ENCODE measurements around the gene EXOSC5. TPM values are rescaled to one million over a fixed set of nuclear protein-coding genes. Genes with fewer than 3 reads are reported as not detected.
"Not testable (repeated sequence)": the region's sequence is repeated elsewhere in the genome, so short reads cannot be mapped to it uniquely, and the experiment has no call there.

The EXOSC5 gene
- total RNA-seq, 1 experiment from 2014 or later, result 24.4 TPM

DNA sequence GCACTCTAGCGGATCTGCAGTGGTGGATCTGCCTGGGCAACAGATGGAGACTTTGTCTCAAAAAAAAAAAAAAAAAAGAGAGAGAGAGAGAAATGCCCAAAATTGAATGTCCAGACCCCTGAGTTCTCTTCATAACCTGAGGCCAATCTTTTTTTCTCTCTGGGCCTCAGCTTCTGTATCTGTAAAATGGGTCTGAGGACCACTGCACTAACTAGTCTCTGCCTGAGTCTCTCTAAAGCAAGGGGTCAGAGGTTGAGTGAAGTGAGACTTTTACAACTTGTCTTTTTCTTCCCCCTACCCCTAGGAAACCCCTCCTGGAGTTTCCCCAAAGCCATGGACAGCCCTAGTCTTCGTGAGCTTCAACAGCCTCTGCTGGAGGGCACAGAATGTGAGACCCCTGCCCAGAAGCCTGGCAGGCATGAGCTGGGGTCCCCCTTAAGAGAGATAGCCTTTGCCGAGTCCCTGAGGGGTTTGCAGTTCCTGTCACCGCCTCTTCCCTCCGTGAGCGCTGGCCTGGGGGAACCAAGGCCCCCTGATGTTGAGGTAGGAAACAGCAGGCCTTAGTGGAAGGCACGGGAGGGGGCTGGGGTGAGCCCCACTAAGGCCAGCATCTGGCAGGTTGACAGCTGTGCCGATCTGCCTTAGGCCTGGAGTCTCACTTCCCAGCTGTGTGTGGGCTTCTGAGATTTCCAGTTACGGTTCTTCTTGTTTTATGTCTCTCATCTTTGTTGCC, 19.0 kb downstream of the EXOSC5 start:
- Histone ChIP-seq H3K27ac (no peak overlapping the region), H3K27me3 (replicated peaks) (no peaks in the 10 kb centered on the region), H3K4me1 (replicated peaks) (peaks cover 15% of the 10 kb centered on the region), H3K9me3 (replicated peaks) (no peaks in the 10 kb centered on the region), H3K36me3 (no peaks in the 10 kb centered on the region; the same call in 1 of the 2 replicates), H3K4me3 (no peak overlapping the region)
- DNase-seq (ENCODE audit: low read depth in 1 of 2, low spot score in 2 of 2), result no peak

GRCh38 chr19:41376998-41377365, 20.2 kb downstream of the EXOSC5 start:
- no peak overlapping the region for H3K27ac ChIP-seq
- no peak overlapping the region for H3K4me3 ChIP-seq
- DNase-seq (ENCODE audit: low read depth in 1 of 2, low spot score in 2 of 2), result no peak
- no peaks in the 10 kb centered on the region for H3K27me3 ChIP-seq (replicated peaks)
- no peaks in the 10 kb centered on the region for H3K9me3 ChIP-seq (replicated peaks)
- H3K36me3 ChIP-seq, result no peaks in the 10 kb centered on the region
- H3K4me1 ChIP-seq (replicated peaks), result peaks cover 15% of the 10 kb centered on the region

DNA sequence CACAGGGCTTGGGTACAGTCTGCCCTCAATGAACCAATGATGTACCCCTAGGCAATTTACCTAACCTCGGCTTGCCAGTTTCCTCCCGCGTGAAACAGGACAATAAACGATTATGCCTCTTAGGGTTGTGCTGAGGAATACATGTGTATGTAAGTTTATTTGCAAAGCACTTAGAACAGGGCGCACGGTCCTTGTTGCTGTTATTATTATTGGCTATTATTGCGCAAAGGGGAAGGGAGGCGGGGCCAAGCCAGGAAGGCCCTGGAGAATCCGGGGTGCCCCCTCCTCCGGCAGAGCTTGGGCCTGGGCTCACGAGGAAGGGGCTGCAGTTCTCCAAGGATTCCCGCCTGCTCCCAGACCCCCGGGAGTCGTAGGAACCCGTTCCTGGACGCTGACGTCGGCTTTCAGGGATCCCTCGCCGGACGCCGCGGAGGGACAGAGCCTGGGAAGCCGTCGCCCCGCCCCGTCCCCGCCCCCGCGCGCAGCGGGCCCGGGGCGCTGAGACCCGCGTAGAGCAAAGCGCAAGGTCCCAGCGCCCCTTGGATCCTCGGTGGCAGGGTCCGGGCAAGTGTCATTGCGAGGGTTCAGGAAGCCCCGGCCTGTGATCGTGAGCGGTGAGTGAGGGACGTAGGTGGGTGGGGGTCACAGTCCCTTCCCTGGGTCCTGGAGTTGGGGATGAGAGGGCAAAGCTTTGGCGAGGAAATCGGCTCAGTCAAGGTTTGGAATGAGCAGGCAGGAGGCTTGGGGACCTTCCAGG, 20.7 kb downstream of the EXOSC5 start, which contains the start of gene TMEM91:
Gene TMEM91, plus strand, starts transcription at position 293 of the 757 bp plus-strand sequence. CDS start 1,777 bp downstream, outside the sequence.
- no peaks in the 10 kb centered on the region for H3K36me3 ChIP-seq
- DNase-seq (ENCODE audit: low read depth in 1 of 2, low spot score in 2 of 2), result no peak
- H3K27ac ChIP-seq, result no peak within 1 kb of the TSS
- no peaks in the 10 kb centered on the region for H3K27me3 ChIP-seq (replicated peaks)
- peaks cover 15% of the 10 kb centered on the region for H3K4me1 ChIP-seq (replicated peaks)
- H3K9me3 ChIP-seq (replicated peaks), result no peaks in the 10 kb centered on the region
- H3K4me3 ChIP-seq, result no peak within 1 kb of the TSS

- Histone ChIP-seq H3K27ac (no peak overlapping the region), H3K27me3 (replicated peaks) (no peaks in the 10 kb centered on the region), H3K4me3 (no peak overlapping the region), H3K4me1 (replicated peaks) (peaks cover 9% of the 10 kb centered on the region), H3K36me3 (no peaks in the 10 kb centered on the region), H3K9me3 (replicated peaks) (no peaks in the 10 kb centered on the region)
- DNase-seq (ENCODE audit: low read depth in 1 of 2, low spot score in 2 of 2), result peak; percentile 48 to 75
Observed at GRCh38 chr19:41373993-41374392, 23.2 kb downstream of the EXOSC5 start.

DNA sequence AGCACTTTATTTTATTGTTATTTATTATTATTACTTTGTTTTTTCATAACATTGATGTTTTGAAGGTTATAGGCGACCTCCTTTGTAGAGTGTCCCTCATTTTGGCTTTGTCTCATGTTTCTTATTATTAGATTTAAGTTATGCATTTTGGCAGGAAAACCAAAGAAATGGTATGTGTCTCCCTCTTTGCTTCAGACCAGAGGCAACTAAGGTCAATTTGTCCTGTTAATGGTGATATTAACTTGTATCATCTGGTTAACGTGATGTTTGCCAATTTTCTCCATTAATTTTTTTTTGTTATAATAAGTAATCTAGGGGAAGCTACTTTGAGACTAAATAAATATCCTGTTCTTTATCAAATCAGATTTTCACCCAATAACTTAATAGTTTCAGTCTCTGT, 24.7 kb downstream of the EXOSC5 start:
- H3K27ac ChIP-seq, result no peak overlapping the region
- no peaks in the 10 kb centered on the region for H3K27me3 ChIP-seq (replicated peaks)
- H3K4me3 ChIP-seq, result no peak overlapping the region
- no peaks in the 10 kb centered on the region for H3K9me3 ChIP-seq (replicated peaks)
- no peak for DNase-seq (ENCODE audit: low read depth in 1 of 2, low spot score in 2 of 2)
- H3K4me1 ChIP-seq (replicated peaks), result peaks cover 20% of the 10 kb centered on the region
- H3K36me3 ChIP-seq, result no peaks in the 10 kb centered on the region

- no peak for DNase-seq (ENCODE audit: low read depth in 1 of 2, low spot score in 2 of 2)
Observed at GRCh38 chr19:41371541-41371940, 25.6 kb downstream of the EXOSC5 start.

GRCh38 chr19:41371119-41371518, 26.0 kb downstream of the EXOSC5 start:
- DNase-seq (ENCODE audit: low read depth in 1 of 2, low spot score in 2 of 2); H3K36me3 ChIP-seq; H3K4me3 ChIP-seq; H3K27ac ChIP-seq; H3K9me3 ChIP-seq (replicated peaks); H3K27me3 ChIP-seq (replicated peaks): not testable (repeated sequence)
- peaks cover 26% of the 10 kb centered on the region for H3K4me1 ChIP-seq (replicated peaks)

More at GRCh38 chr19:41371541-41371940, 25.6 kb downstream of the EXOSC5 start:
- no peaks in the 10 kb centered on the region for H3K36me3 ChIP-seq
- H3K4me3 ChIP-seq, result no peak overlapping the region
- no peaks in the 10 kb centered on the region for H3K9me3 ChIP-seq (replicated peaks)
- no peak overlapping the region for H3K27ac ChIP-seq
- peaks cover 26% of the 10 kb centered on the region for H3K4me1 ChIP-seq (replicated peaks)
- no peaks in the 10 kb centered on the region for H3K27me3 ChIP-seq (replicated peaks)

DNA sequence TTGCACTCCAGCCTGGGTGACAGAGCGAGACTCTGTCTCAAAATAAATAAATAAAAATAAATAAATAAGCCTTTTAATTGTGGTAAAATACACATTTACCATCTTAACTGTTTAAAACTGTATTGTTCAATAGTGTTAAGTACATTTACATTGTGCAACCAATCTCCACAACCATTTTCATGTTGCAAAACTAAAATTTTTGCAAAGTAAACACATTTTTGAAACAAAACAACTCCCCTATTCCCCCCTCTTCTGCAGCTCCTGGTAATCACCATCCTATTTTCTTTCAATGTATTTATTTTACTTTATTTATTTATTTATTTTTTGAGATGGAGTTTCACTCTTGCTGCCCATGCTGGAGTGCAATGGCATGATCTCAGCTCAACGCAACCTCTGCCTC, 27.4 kb downstream of the EXOSC5 start:
- no peak overlapping the region for H3K27ac ChIP-seq
- peaks cover 26% of the 10 kb centered on the region for H3K4me1 ChIP-seq (replicated peaks)
- no peaks in the 10 kb centered on the region; the same call in 1 of the 2 replicates for H3K36me3 ChIP-seq
- H3K27me3 ChIP-seq (replicated peaks), result no peaks in the 10 kb centered on the region
- no peaks in the 10 kb centered on the region for H3K9me3 ChIP-seq (replicated peaks)
- H3K4me3 ChIP-seq, result no peak overlapping the region
- DNase-seq (ENCODE audit: low read depth in 1 of 2, low spot score in 2 of 2), result no peak

DNA sequence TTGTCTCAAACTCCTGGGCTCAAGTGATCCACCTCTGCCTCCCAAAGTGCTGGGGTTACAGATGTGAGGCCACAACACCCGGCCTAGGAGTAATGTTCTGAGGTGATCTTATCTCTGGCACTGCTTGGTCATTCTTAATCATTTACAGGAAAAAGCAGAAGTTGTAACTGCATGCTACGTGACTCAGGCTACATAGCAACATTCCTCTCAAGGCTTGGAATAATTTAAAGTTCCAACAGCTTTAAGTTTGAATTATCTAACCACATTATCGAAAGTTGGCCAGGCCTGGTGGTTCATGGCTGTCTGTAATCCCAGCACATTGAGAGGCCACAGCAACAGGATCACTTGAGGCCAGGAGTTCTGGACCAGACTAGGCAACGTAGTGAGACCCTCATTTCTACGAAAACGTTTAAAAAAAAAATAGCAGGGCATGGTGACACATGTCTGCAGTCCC, 29.3 kb downstream of the EXOSC5 start:
- H3K9me3 ChIP-seq (replicated peaks), result no peaks in the 10 kb centered on the region
- H3K4me1 ChIP-seq (replicated peaks), result peaks cover 27% of the 10 kb centered on the region
- no peaks in the 10 kb centered on the region; the same call in 1 of the 2 replicates for H3K36me3 ChIP-seq
- H3K4me3 ChIP-seq, result no peak overlapping the region
- peak overlapping the region; percentile 62 for H3K27ac ChIP-seq
- no peaks in the 10 kb centered on the region for H3K27me3 ChIP-seq (replicated peaks)
- DNase-seq (ENCODE audit: low read depth in 1 of 2, low spot score in 2 of 2), result peak; percentile 51 to 62

DNA sequence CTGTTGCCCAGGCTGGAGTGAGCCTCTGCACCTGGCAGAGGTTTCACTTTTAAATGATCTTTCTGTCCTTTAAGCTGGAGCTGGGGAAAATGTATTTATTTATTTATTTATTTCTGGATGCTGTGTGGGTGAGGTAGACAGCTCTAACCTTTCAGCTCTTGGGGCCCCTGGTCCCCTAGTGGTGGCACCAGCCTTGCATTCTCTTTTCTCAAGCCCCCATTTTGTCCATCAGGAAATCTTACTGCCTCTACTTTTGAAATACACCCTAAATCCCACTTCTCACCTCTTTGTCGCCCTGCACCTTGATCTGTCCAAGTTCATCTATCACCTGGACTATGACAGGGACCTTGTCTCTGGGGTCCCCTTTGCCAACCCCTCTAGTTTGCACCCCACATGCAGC, 31.1 kb downstream of the EXOSC5 start:
- H3K36me3 ChIP-seq, result no peaks in the 10 kb centered on the region; the same call in 1 of the 2 replicates
- H3K9me3 ChIP-seq (replicated peaks), result no peaks in the 10 kb centered on the region
- peaks cover 27% of the 10 kb centered on the region for H3K4me1 ChIP-seq (replicated peaks)
- no peaks in the 10 kb centered on the region for H3K27me3 ChIP-seq (replicated peaks)
- DNase-seq (ENCODE audit: low read depth in 1 of 2, low spot score in 2 of 2), result no peak
- H3K27ac ChIP-seq, result no peak overlapping the region
- no peak overlapping the region for H3K4me3 ChIP-seq

GRCh38 chr19:41364524-41365391, 32.4 kb downstream of the EXOSC5 start:
- Histone ChIP-seq H3K4me3 (peak overlapping the region; percentile 77), H3K27ac (peak overlapping the region; percentile 99), H3K36me3 (no peaks in the 10 kb centered on the region; the same call in 1 of the 2 replicates), H3K9me3 (replicated peaks) (no peaks in the 10 kb centered on the region), H3K27me3 (replicated peaks) (no peaks in the 10 kb centered on the region), H3K4me1 (replicated peaks) (peaks cover 32% of the 10 kb centered on the region)
- no peak for DNase-seq (ENCODE audit: low read depth in 1 of 2, low spot score in 2 of 2)

DNA sequence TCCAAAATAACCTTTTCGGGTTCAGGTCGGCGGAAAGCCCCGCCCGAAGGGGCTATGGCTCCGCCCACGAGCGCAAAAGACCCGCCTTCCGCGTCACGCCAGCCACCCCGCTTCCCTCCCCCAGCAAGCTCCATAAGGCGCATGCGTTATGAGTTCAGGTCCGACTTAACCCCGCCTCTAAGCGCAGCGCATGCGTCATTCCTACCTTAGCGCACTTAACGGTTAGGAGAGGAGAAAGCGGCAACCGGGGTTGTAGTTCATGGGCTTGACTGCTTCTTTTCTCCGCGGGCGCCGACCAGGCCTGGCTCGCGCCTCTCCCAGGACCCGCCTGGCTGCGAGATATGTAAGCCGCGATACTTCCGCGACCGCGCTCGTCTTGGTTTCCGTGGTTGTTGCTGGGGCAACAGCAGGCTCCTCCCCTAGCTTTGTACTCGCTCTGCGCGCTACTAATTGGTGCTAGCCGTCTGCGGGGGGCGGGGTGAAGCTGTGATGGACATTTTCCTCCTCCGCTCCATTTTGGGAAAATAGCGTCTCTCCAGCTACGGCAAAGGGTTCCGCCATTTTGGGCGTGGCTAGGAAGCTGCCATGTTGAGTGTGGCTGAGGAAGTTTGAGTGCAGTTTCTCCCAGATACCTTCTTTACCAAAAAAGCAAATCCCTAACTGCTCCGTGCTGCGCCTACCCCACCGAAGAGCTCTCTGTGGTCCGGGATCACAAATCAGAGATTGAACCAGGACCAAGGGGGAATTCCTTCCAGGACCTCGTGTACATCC, 33.2 kb downstream of the EXOSC5 start, which contains the start of gene B9D2:
Gene B9D2, minus strand, starts transcription at position 397 of the 771 bp plus-strand sequence. CDS start 630 bp downstream, outside the sequence.
- Histone ChIP-seq H3K36me3 (no peaks in the 10 kb centered on the region; the same call in 1 of the 2 replicates), H3K4me3 (peak within 1 kb of the TSS; percentile 77), H3K27me3 (replicated peaks) (no peaks in the 10 kb centered on the region), H3K9me3 (replicated peaks) (no peaks in the 10 kb centered on the region), H3K27ac (peak within 1 kb of the TSS; percentile 99), H3K4me1 (replicated peaks) (peaks cover 32% of the 10 kb centered on the region)
- DNase-seq (ENCODE audit: low read depth in 1 of 2, low spot score in 2 of 2), result peak; percentile 99 to 100

DNA sequence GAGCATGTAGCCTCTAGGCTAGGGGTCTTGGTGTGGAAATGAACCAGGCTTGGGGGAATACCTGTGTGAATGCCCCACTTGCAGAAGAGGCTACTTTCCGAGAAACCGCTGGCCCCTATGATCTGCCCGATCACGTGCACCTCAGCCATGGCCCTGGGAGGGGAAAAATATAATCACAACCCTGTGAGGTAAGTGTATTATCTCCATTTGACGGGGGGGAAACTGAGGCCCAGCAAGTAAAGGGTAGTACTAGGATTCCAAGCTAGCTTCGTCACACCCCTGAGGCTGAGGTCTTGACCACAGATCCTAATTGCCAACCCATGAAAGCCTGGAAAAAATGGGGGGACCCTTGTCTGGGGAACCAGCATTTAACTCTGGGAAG, 33.8 kb downstream of the EXOSC5 start:
- Histone ChIP-seq H3K9me3 (replicated peaks) (no peaks in the 10 kb centered on the region), H3K4me1 (replicated peaks) (peaks cover 30% of the 10 kb centered on the region), H3K27ac (peak overlapping the region; percentile 99), H3K27me3 (replicated peaks) (no peaks in the 10 kb centered on the region), H3K4me3 (peak overlapping the region; percentile 77), H3K36me3 (no peaks in the 10 kb centered on the region; the same call in 1 of the 2 replicates)
- no peak for DNase-seq (ENCODE audit: low read depth in 1 of 2, low spot score in 2 of 2)
